GM23248 (cell line): ENCODE results near the gene HAGHL. TPM values are rescaled to one million over a fixed set of nuclear protein-coding genes. Genes with fewer than 3 reads are reported as not detected.

Source experiments
- DNase-seq: peaks from one replicate; pipeline ENCODE4 v3.0.0-alpha.2; 2015
- H2AFZ ChIP-seq: fragments of 200-600 bp; sonication (generic); 2 replicates; pipeline ENCODE4 v1.6.1; 2016; ENCODE audit warnings: antibody characterized with exemption
- H3F3A ChIP-seq: fragments of 200-600 bp; sonication (generic); 2 replicates; pipeline ENCODE4 v1.6.1; 2016; ENCODE audit warnings: mild to moderate bottlenecking, antibody characterized with exemption, mixed run types; ENCODE audit not compliant: insufficient read depth
- H3K27ac ChIP-seq: fragments of 200-600 bp; sonication (generic); 2 replicates; pipeline ENCODE4 v1.5.1; 2016; ENCODE audit warnings: mild to moderate bottlenecking
- H3K27me3 ChIP-seq: fragments of 200-600 bp; sonication (generic); replicated peaks from 2 replicates; pipeline ENCODE4 v1.6.1; 2016; ENCODE audit warnings: mild to moderate bottlenecking; ENCODE audit not compliant: insufficient read depth
- H3K36me3 ChIP-seq: fragments of 200-600 bp; sonication (generic); 2 replicates; pipeline ENCODE4 v1.6.1; 2016; ENCODE audit warnings: low read depth, mild to moderate bottlenecking
- H3K4me1 ChIP-seq: fragments of 200-600 bp; sonication (generic); 2 replicates; pipeline ENCODE4 v1.6.1; 2016; ENCODE audit warnings: mild to moderate bottlenecking; ENCODE audit not compliant: insufficient read depth
- H3K4me2 ChIP-seq: fragments of 200-600 bp; sonication (generic); one replicate; pipeline ENCODE4 v1.6.1; 2016; ENCODE audit warnings: mild to moderate bottlenecking; ENCODE audit not compliant: unreplicated experiment
- H3K4me3 ChIP-seq: fragments of 200-600 bp; sonication (generic); 2 replicates; pipeline ENCODE4 v1.5.1; 2016; ENCODE audit warnings: mild to moderate bottlenecking
- H3K79me2 ChIP-seq: fragments of 200-600 bp; sonication (generic); 2 replicates; pipeline ENCODE4 v1.6.1; 2016; ENCODE audit warnings: mild to moderate bottlenecking; ENCODE audit not compliant: insufficient read depth
- H3K9ac ChIP-seq: fragments of 200-600 bp; sonication (generic); 2 replicates; pipeline ENCODE4 v1.6.1; 2016; ENCODE audit warnings: mild to moderate bottlenecking
- H3K9me2 ChIP-seq: fragments of 200-600 bp; sonication (generic); 2 replicates; pipeline ENCODE4 v1.6.1; 2016; ENCODE audit warnings: mixed run types, mild to moderate bottlenecking, moderate library complexity; ENCODE audit not compliant: insufficient read depth
- H3K9me3 ChIP-seq: fragments of 200-600 bp; sonication (generic); one replicate; pipeline ENCODE4 v1.6.1; 2017; ENCODE audit warnings: low read depth
- H4K20me1 ChIP-seq: fragments of 200-600 bp; sonication (generic); 2 replicates; pipeline ENCODE4 v1.6.0; 2016; ENCODE audit not compliant: insufficient read depth
- EZH2 ChIP-seq: fragments of 200-600 bp; sonication (generic); IDR thresholded peaks from 2 replicates; pipeline ENCODE4 v1.6.1; 2018; ENCODE audit warnings: antibody characterized with exemption, mild to moderate bottlenecking; ENCODE audit not compliant: insufficient read depth, poor library complexity, severe bottlenecking
- EZH2phosphoT487 ChIP-seq: fragments of 200-600 bp; sonication (generic); IDR thresholded peaks from 2 replicates; pipeline ENCODE4 v1.6.1; 2018; ENCODE audit warnings: antibody characterized with exemption, moderate library complexity, mild to moderate bottlenecking, low read depth; ENCODE audit not compliant: insufficient read depth
- WGBS, 2 experiments: methylation state at CpG; one replicate each; pipeline ENCODE4 v1.1.6; 2015 to 2017; ENCODE audit warnings: low lambda C conversion rate in 2 of 2, low coverage in 1 of 2; ENCODE audit errors: missing lambda C conversion rate in 2 of 2; 5-methylcytosine and 5-hydroxymethylcytosine counted together
- in situ Hi-C: fragments of 300-500 bp; cut with MboI; formaldehyde crosslinking; loops from 2 replicates; pipeline ENCODE4 v1.15.0; 2020
- polyA plus RNA-seq: library from polyadenylated mRNA; unstranded; fragments of >200 nt; fragmentation: Nextera tagmentation; extraction: Ambion mirVana; gene quantifications from 2 replicates; pipeline ENCODE4 v1.2.1, GENCODE V29; 2016
- total RNA-seq: library from RNA; depleted of rRNA; stranded (reverse); fragments of >200 nt; shearing (Covaris generic); gene quantifications from 2 replicates; pipeline ENCODE4 v1.2.3, GENCODE V29; 2014

Gene HAGHL
- total and polyA plus RNA-seq, 2 experiments from 2014 or later, result 7.8 to 64.8 TPM

DNA sequence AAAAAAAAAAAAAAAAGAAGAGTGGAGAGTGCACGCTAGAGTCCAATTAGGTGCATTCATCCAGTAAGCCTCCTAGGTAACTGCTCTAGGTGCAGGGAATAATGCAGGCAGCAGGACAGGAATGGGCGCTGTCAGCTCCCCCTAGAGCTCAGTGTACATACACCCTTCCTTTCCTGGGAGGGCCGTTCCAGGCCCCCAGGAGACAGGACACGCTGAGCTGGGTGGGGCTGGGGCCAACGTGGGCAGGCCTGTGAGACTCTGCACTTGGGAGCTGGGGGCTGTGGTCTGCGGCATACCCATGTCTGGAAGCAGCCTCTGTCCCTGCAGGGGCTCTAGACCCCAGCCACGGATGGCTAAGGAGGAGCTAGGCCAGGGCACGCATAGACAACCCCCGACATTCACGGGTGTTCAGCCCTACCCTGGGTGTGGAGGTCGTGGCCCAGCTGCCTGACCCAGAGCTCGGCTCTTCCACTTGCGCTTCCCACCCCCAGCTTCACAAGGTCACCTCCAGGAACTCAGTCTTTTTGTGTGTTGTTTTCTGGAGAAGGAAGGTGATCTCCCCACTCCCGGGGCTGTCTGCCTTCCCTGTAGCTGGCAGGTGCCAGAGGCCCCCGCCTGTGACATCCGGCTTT, 7.0 kb upstream of the HAGHL start:
- peak overlapping the region; percentile 76 for H3K4me2 ChIP-seq
- no peaks in the 10 kb centered on the region for H3F3A ChIP-seq
- DNase-seq, result peak; percentile 38
- TF ChIP-seq EZH2, result no peak
- no peak for TF ChIP-seq EZH2phosphoT487
- H3K9me3 ChIP-seq, result no peaks in the 10 kb centered on the region
- no peaks in the 10 kb centered on the region for H3K27me3 ChIP-seq
- peaks cover 4% of the 10 kb centered on the region; the same call in 1 of the 2 replicates for H3K4me1 ChIP-seq
- H3K36me3 ChIP-seq, result no peaks in the 10 kb centered on the region
- H3K4me3 ChIP-seq, result peak overlapping the region; percentile 75
- H3K79me2 ChIP-seq, result no peaks in the 10 kb centered on the region; the same call in 1 of the 2 replicates
- WGBS, 2 experiments, result 10 to 18% methylated on average over 15 to 16 of the region's 16 CpGs
- H3K9me2 ChIP-seq, result no peaks in the 10 kb centered on the region
- H2AFZ ChIP-seq, result peak overlapping the region; percentile 72
- H4K20me1 ChIP-seq, result no peaks in the 10 kb centered on the region
- H3K27ac ChIP-seq, result peak overlapping the region; percentile 58
- peak overlapping the region; percentile 75 for H3K9ac ChIP-seq
- in situ Hi-C loops, result no loop called here

GRCh38 chr16:720447-720989, 6.4 kb upstream of the HAGHL start:
- peak; percentile 74 for DNase-seq
- in situ Hi-C loops, result no loop called here

GRCh38 chr16:720990-721764, 5.7 kb upstream of the HAGHL start, which contains the start of gene ANTKMT:
Gene ANTKMT (plus strand): TSS chr16:721146. CDS start chr16:721275, 129 bp downstream.
- Histone ChIP-seq H3K4me2 (peak within 1 kb of the TSS; percentile 76), H3K36me3 (no peaks in the 10 kb centered on the region), H3K27me3 (no peaks in the 10 kb centered on the region), H3K79me2 (no peaks in the 10 kb centered on the region; the same call in 1 of the 2 replicates), H3F3A (no peaks in the 10 kb centered on the region), H3K4me3 (peak within 1 kb of the TSS; percentile 75), H3K9me2 (no peaks in the 10 kb centered on the region), H3K4me1 (peaks cover 4% of the 10 kb centered on the region; the same call in 1 of the 2 replicates), H3K27ac (peak within 1 kb of the TSS; percentile 58), H3K9ac (peak within 1 kb of the TSS; percentile 75), H4K20me1 (no peaks in the 10 kb centered on the region), H2AFZ (peak within 1 kb of the TSS; percentile 72), H3K9me3 (no peaks in the 10 kb centered on the region)
- WGBS, 2 experiments, result 7 to 11% methylated on average over 68 to 85 of the region's 106 CpGs
- DNase-seq, result peak; percentile 86
- TF ChIP-seq EZH2phosphoT487 (no peak), EZH2 (no peak)
- in situ Hi-C loops, result no loop called here

More at GRCh38 chr16:720447-720989, 6.4 kb upstream of the HAGHL start:
- no peaks in the 10 kb centered on the region for H3K27me3 ChIP-seq
- H3K4me3 ChIP-seq, result peak overlapping the region; percentile 75
- peak overlapping the region; percentile 72 for H2AFZ ChIP-seq
- no peak for TF ChIP-seq EZH2phosphoT487
- TF ChIP-seq EZH2, result no peak
- H3F3A ChIP-seq, result no peaks in the 10 kb centered on the region
- H3K9me3 ChIP-seq, result no peaks in the 10 kb centered on the region
- H3K36me3 ChIP-seq, result no peaks in the 10 kb centered on the region
- H3K27ac ChIP-seq, result peak overlapping the region; percentile 58
- 0 to 1% methylated on average over 32 to 38 of the region's 38 CpGs for WGBS, 2 experiments
- peak overlapping the region; percentile 76 for H3K4me2 ChIP-seq
- no peaks in the 10 kb centered on the region for H3K9me2 ChIP-seq
- peak overlapping the region; percentile 75 for H3K9ac ChIP-seq
- H3K79me2 ChIP-seq, result no peaks in the 10 kb centered on the region; the same call in 1 of the 2 replicates
- H3K4me1 ChIP-seq, result peaks cover 4% of the 10 kb centered on the region; the same call in 1 of the 2 replicates
- H4K20me1 ChIP-seq, result no peaks in the 10 kb centered on the region
